Left ventricle myocardium inferior (tissue), 1 donor: ENCODE results near the gene BRF1. TPM values are rescaled to one million over a fixed set of nuclear protein-coding genes. Genes with fewer than 3 reads are reported as not detected.

Experiments used
- DNase-seq: peaks from one replicate; pipeline ENCODE4 v3.0.0-alpha.2; 2020
- H3K27ac ChIP-seq: fragments of 200-600 bp; replicated peaks from 2 replicates; pipeline ENCODE4 v1.8.0; 2021
- H3K27me3 ChIP-seq: fragments of 200-600 bp; 2 replicates; pipeline ENCODE4 v1.8.0; 2021; ENCODE audit warnings: low read depth
- H3K36me3 ChIP-seq: fragments of 200-600 bp; 2 replicates; pipeline ENCODE4 v1.8.0; 2021
- H3K4me1 ChIP-seq: fragments of 200-600 bp; 2 replicates; pipeline ENCODE4 v1.8.0; 2021
- H3K4me3 ChIP-seq: fragments of 200-600 bp; 2 replicates; pipeline ENCODE4 v1.8.0; 2021; ENCODE audit warnings: mild to moderate bottlenecking, moderate library complexity
- H3K9me3 ChIP-seq: fragments of 200-600 bp; replicated peaks from 2 replicates; pipeline ENCODE4 v1.8.0; 2021
- CTCF ChIP-seq: fragments of 200-600 bp; IDR thresholded peaks from 2 replicates; pipeline ENCODE4 v1.8.0; 2021; ENCODE audit warnings: antibody characterized with exemption, mild to moderate bottlenecking, borderline replicate concordance
- intact Hi-C: fragments of 100-400 bp; cut with micrococcal nuclease; formaldehyde crosslinking; loops from one replicate; pipeline ENCODE4 v1.11.0; 2022
- total RNA-seq: library from RNA; stranded (reverse); fragmentation: NEBNext Ultra II Directional; extraction: Animal tissue kit (Norgen Biotek cat#: 25700); gene quantifications from one replicate; pipeline ENCODE4 v1.2.1, GENCODE V29; 2021
- donor health status: DM: no; HTN: yes; CAD: no; lungs with severe emphysema.

The BRF1 gene
- total RNA-seq, 1 donor from 2014 or later = 19.8 TPM

GRCh38 chr14:105181549-105182295 lies 119.1 kb downstream of the BRF1 start:
- no peaks in the 10 kb centered on the region for H3K27me3 ChIP-seq
- no peaks in the 10 kb centered on the region for H3K9me3 ChIP-seq
- no peak for DNase-seq
- H3K4me3 ChIP-seq = peak overlapping the region; percentile 68
- intact Hi-C loops = no loop called here
- peaks cover 30% of the 10 kb centered on the region for H3K4me1 ChIP-seq
- no peak for TF ChIP-seq CTCF
- H3K27ac ChIP-seq = peak overlapping the region; percentile 73
- H3K36me3 ChIP-seq = no peaks in the 10 kb centered on the region

GRCh38 chr14:105180592-105181548 lies 119.9 kb downstream of the BRF1 start, which contains the start of gene NUDT14:
TSS of gene NUDT14 (minus strand) at chr14:105181312. CDS start at chr14:105181209, 103 bp downstream.
- Histone ChIP-seq H3K27me3 (no peaks in the 10 kb centered on the region), H3K36me3 (no peaks in the 10 kb centered on the region), H3K9me3 (no peaks in the 10 kb centered on the region), H3K27ac (peak within 1 kb of the TSS; percentile 73), H3K4me3 (peak within 1 kb of the TSS; percentile 68), H3K4me1 (peaks cover 30% of the 10 kb centered on the region)
- TF ChIP-seq CTCF = no peak
- peak; percentile 66 for DNase-seq
- intact Hi-C loops = no loop called here

GRCh38 chr14:105179191-105179590 lies 121.6 kb downstream of the BRF1 start:
- Histone ChIP-seq H3K9me3 (no peaks in the 10 kb centered on the region), H3K27ac (no peak overlapping the region), H3K27me3 (no peaks in the 10 kb centered on the region), H3K4me3 (no peak overlapping the region), H3K4me1 (peaks cover 30% of the 10 kb centered on the region), H3K36me3 (no peaks in the 10 kb centered on the region)
- DNase-seq = no peak
- intact Hi-C loops = no loop called here
- no peak for TF ChIP-seq CTCF

- no peak for TF ChIP-seq CTCF
- H3K27ac ChIP-seq = no peak overlapping the region
Observed at GRCh38 chr14:105178868-105179140, 122.0 kb downstream of the BRF1 start.

GRCh38 chr14:105178069-105178867 lies 122.5 kb downstream of the BRF1 start:
- no peak for DNase-seq
- Histone ChIP-seq H3K4me1 (peaks cover 30% of the 10 kb centered on the region), H3K9me3 (no peaks in the 10 kb centered on the region), H3K27me3 (no peaks in the 10 kb centered on the region), H3K36me3 (no peaks in the 10 kb centered on the region), H3K4me3 (no peak overlapping the region), H3K27ac (no peak overlapping the region)
- intact Hi-C loops = no loop called here
- TF ChIP-seq CTCF = no peak

More at GRCh38 chr14:105178868-105179140, 122.0 kb downstream of the BRF1 start:
- no peak for DNase-seq
- Histone ChIP-seq H3K4me3 (no peak overlapping the region), H3K36me3 (no peaks in the 10 kb centered on the region), H3K4me1 (peaks cover 30% of the 10 kb centered on the region), H3K27me3 (no peaks in the 10 kb centered on the region), H3K9me3 (no peaks in the 10 kb centered on the region)
- intact Hi-C loops = no loop called here
